Skin of body (tissue), 2 donors: ENCODE measurements around the gene TMEM183A. TPM values are rescaled to one million over a fixed set of nuclear protein-coding genes. Genes with fewer than 3 reads are reported as not detected.
"Not testable (repeated sequence)": the region's sequence is repeated elsewhere in the genome, so short reads cannot be mapped to it uniquely, and the experiment has no call there.

ENCODE experiments used
- DNase-seq: peaks from one replicate; lab custom pipeline; 2025; lab: John Stamatoyannopoulos, UW
- total RNA-seq: library from RNA; depleted of rRNA; stranded (reverse); fragments of >200 nt; gene quantifications from one replicate; pipeline ENCODE4 v1.2.3, GENCODE V29; 2014

The TMEM183A gene
- total RNA-seq, 1 donor from 2014 or later: 44.7 TPM

- no peak for DNase-seq
Measured at GRCh38 chr1:202987255-202987654, 19.9 kb upstream of the TMEM183A start.

- no peak for DNase-seq
Measured at GRCh38 chr1:202987922-202988583, 19.1 kb upstream of the TMEM183A start.

GRCh38 chr1:202989879-202990278, 17.3 kb upstream of the TMEM183A start:
- DNase-seq: no peak

GRCh38 chr1:202991112-202991511, 16.1 kb upstream of the TMEM183A start:
- DNase-seq: no peak

- no peak for DNase-seq
Measured at GRCh38 chr1:202994756-202995155, 12.4 kb upstream of the TMEM183A start.

- no peak for DNase-seq
Measured at GRCh38 chr1:202998836-202999750, 8.1 kb upstream of the TMEM183A start.

- DNase-seq: no peak
Measured at GRCh38 chr1:203000217-203000944, 6.8 kb upstream of the TMEM183A start.

- no peak for DNase-seq
Measured at GRCh38 chr1:203001986-203002385, 5.2 kb upstream of the TMEM183A start.

GRCh38 chr1:203002951-203003350, 4.2 kb upstream of the TMEM183A start:
- no peak for DNase-seq

GRCh38 chr1:203005395-203006142, 1.6 kb upstream of the TMEM183A start:
- DNase-seq: not testable (repeated sequence)

- DNase-seq: no peak
Measured at GRCh38 chr1:203009185-203009584, 2.0 kb downstream of the TMEM183A start.

GRCh38 chr1:203011582-203011981, 4.4 kb downstream of the TMEM183A start:
- no peak for DNase-seq

- no peak for DNase-seq
Measured at GRCh38 chr1:203017061-203017460, 9.9 kb downstream of the TMEM183A start.

GRCh38 chr1:203017692-203018091, 10.5 kb downstream of the TMEM183A start:
- no peak for DNase-seq

GRCh38 chr1:203022855-203023254, 15.7 kb downstream of the TMEM183A start:
- DNase-seq: not testable (repeated sequence)

- no peak for DNase-seq
Measured at GRCh38 chr1:203025686-203026030, 18.5 kb downstream of the TMEM183A start.

- DNase-seq: peak; percentile 74
Measured at GRCh38 chr1:203026031-203026665, 19.0 kb downstream of the TMEM183A start, which contains the start of gene PPFIA4. Gene PPFIA4 (plus strand): TSS chr1:203026491. CDS start chr1:203039009, 12,518 bp downstream.

- DNase-seq: no peak
Measured at GRCh38 chr1:203026666-203027663, 19.8 kb downstream of the TMEM183A start.

GRCh38 chr1:203028067-203028783, 21.1 kb downstream of the TMEM183A start:
- no peak for DNase-seq
